Measurements from ENCODE around the gene TMC3. TPM values are rescaled to one million over a fixed set of nuclear protein-coding genes. Genes with fewer than 3 reads are reported as not detected.

TMC3 gene
- total RNA-seq, 6 experiments from 2014 or later = 0.11 TPM; not detected in 5

- H3K9me3 ChIP-seq = no peaks in the 10 kb centered on the region
- 33% methylated on average over 8 of the region's 11 CpGs for WGBS (ENCODE audit: insufficient coverage, low coverage, low lambda C conversion rate, missing lambda C conversion rate)
- H3K27ac ChIP-seq = peak overlapping the region; percentile 55 to 75 (median 64)
- no peaks in the 10 kb centered on the region for H3K36me3 ChIP-seq
- intact Hi-C loops (cut with DNase I) = no loop called here
- peak overlapping the region; percentile 25 to 43 (median 35) for H3K4me3 ChIP-seq
- no peak for TF ChIP-seq CTCF (IDR thresholded peaks at IDR 0.05)
- peak; percentile 52 for TF ChIP-seq POLR2A (IDR thresholded peaks at IDR 0.05)
- H3K4me1 ChIP-seq = peaks cover 0 to 20% (median 3%) of the 10 kb centered on the region in 4 donors
- ATAC-seq (peak; percentile 64 to 70 (median 66)), DNase-seq (peak; percentile 57 to 78 (median 69))
- no peaks in the 10 kb centered on the region for H3K27me3 ChIP-seq
Measured at GRCh38 chr15:81296673-81297072, 77.3 kb downstream of the TMC3 start.

GRCh38 chr15:81296186-81296585, 77.8 kb downstream of the TMC3 start:
- H3K4me1 ChIP-seq = peaks cover 0 to 15% (median under 1%) of the 10 kb centered on the region in 4 donors
- intact Hi-C loops (cut with DNase I) = no loop called here
- ATAC-seq = no peak
- peak overlapping the region in 2 of 3 donors; percentile 64 to 75 for H3K27ac ChIP-seq
- TF ChIP-seq CTCF (IDR thresholded peaks at IDR 0.05) (no peak), POLR2A (IDR thresholded peaks at IDR 0.05) (no peak)
- no peak for DNase-seq
- H3K9me3 ChIP-seq = no peaks in the 10 kb centered on the region
- no peak overlapping the region for H3K4me3 ChIP-seq
- WGBS (ENCODE audit: insufficient coverage, low coverage, low lambda C conversion rate, missing lambda C conversion rate) = no CpG with 5 or more reads among the region's 2 CpGs
- no peaks in the 10 kb centered on the region for H3K27me3 ChIP-seq
- no peaks in the 10 kb centered on the region for H3K36me3 ChIP-seq

GRCh38 chr15:81295486-81296121, 78.4 kb downstream of the TMC3 start:
- Histone ChIP-seq H3K4me1 (peaks cover 0 to 13% (median 0%) of the 10 kb centered on the region in 4 donors), H3K36me3 (no peaks in the 10 kb centered on the region), H3K4me3 (no peak overlapping the region), H3K27me3 (no peaks in the 10 kb centered on the region), H3K9me3 (no peaks in the 10 kb centered on the region), H3K27ac (peak overlapping the region in 2 of 3 donors; percentile 64 to 75)
- WGBS (ENCODE audit: insufficient coverage, low coverage, low lambda C conversion rate, missing lambda C conversion rate) = 54% methylated on average over 4 of the region's 5 CpGs
- ATAC-seq = no peak
- no peak for DNase-seq
- no peak for TF ChIP-seq CTCF (IDR thresholded peaks at IDR 0.05)
- TF ChIP-seq POLR2A (IDR thresholded peaks at IDR 0.05) = no peak
- intact Hi-C loops (cut with DNase I) = no loop called here

- Histone ChIP-seq H3K9me3 (no peaks in the 10 kb centered on the region), H3K27ac (peak overlapping the region in 2 of 3 donors; percentile 38 to 40), H3K4me1 (peaks cover 0 to 13% (median 0%) of the 10 kb centered on the region in 4 donors), H3K36me3 (no peaks in the 10 kb centered on the region), H3K4me3 (no peak overlapping the region), H3K27me3 (no peaks in the 10 kb centered on the region)
- TF ChIP-seq POLR2A (IDR thresholded peaks at IDR 0.05) (no peak), CTCF (IDR thresholded peaks at IDR 0.05) (no peak)
- 34% methylated on average over 6 of the region's 6 CpGs for WGBS (ENCODE audit: insufficient coverage, low coverage, low lambda C conversion rate, missing lambda C conversion rate)
- intact Hi-C loops (cut with DNase I) = no loop called here
- no peak for DNase-seq
- peak in 2 of 4 donors; percentile 3 to 4 for ATAC-seq
Measured at GRCh38 chr15:81294516-81294880, 79.5 kb downstream of the TMC3 start.
